GM18870 (cell line): ENCODE measurements around the gene ZCWPW2.
A peak's percentile ranks its signal among the peaks of the same experiment; 100 is the strongest.

Experiments used
- ATAC-seq: cut with Tn5 transposase; IDR thresholded peaks from one replicate; pipeline ENCODE4 v1.9.1; 2021; ENCODE audit warnings: moderate library complexity; ENCODE audit not compliant: unreplicated experiment

The ZCWPW2 gene

GRCh38 chr3:28349469-28350000, 1.0 kb downstream of the ZCWPW2 start:
- peak; percentile 1 for ATAC-seq

GRCh38 chr3:28376424-28376823, 27.9 kb downstream of the ZCWPW2 start:
- no peak for ATAC-seq

DNA sequence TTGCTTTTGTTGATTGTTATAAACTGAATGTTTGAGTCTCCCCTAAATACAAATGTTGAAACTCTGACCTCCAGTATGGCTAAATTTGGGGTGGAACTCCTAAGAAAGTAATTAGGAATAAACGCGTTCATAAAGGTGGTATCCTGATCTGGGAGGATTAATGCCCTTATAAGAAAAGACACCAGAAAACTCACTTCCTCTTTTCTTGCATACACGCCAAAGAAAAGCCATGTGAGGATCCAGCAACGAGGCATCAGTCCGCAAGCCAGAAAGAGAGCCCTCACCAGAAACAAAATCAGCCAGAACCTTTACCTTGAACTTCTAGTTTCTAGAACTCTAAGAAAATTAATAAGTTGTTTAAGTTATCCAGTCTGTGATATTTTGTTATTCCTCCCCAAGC, 37.5 kb downstream of the ZCWPW2 start:
- ATAC-seq: no peak

DNA sequence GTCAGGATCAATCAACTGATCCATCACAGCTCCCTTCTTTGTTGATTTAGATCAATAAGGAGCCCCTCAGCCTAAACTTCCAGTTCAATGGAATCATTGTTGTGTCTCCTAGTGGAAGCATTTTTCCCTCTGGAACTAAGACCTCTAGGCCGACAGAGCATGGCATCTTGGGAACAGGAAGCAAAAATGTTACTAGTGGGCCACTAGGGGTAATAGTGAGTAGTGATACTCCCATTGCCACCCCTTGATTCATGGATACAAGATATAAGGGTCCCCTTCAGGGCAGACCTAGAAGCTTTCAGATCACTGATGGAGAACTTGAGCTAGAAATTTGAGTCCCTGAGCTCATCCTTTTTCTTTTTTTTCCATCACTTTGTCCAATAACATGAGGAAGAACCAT, 40.5 kb downstream of the ZCWPW2 start:
- ATAC-seq: no peak

GRCh38 chr3:28399206-28399605, 50.7 kb downstream of the ZCWPW2 start:
- no peak for ATAC-seq

- ATAC-seq: no peak
These were observed 57.7 kb downstream of the ZCWPW2 start for GRCh38 chr3:28406241-28406640.

DNA sequence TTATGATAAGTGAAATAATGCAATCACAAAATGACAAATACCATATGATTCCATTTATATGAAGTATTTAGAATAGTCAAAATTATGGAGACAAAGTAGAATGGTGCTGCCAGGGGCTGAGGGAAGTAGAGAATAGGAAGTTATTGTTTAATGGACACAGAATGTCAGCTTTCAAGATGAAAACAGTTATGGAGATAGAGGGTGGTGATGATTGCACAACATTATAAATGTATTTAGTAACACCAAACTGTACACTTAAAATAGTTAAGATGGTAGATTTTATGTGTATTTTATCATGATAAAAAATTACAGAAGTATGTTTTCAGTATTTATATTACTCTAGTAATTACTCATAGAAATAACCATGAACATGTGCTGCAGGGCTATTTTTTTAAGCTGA, 100.9 kb downstream of the ZCWPW2 start:
- ATAC-seq: no peak

GRCh38 chr3:28462866-28463265, 114.3 kb downstream of the ZCWPW2 start:
- no peak for ATAC-seq

DNA sequence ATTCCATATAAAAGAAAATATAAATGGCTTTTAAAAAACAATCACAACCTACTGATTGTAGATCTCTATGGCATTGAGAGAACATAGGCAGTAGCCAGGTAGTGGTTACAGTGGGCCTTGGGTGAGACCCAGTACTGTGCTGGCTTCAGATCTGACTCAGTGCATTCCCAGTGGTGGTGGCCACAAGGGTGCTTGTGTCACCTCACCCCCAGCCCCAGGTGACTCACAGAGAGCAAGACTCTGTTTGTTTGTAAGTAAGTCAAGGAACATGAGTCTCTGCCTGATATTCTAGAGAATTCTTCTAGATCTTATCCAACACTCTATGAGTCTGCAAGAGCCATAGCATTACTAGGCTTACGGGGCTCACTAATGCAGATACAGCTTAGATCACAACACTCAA, 118.9 kb downstream of the ZCWPW2 start:
- no peak for ATAC-seq

- ATAC-seq: no peak
These were observed 127.7 kb downstream of the ZCWPW2 start for GRCh38 chr3:28476194-28476593.

- ATAC-seq: no peak
These were observed 128.2 kb downstream of the ZCWPW2 start for GRCh38 chr3:28476764-28477163.

DNA sequence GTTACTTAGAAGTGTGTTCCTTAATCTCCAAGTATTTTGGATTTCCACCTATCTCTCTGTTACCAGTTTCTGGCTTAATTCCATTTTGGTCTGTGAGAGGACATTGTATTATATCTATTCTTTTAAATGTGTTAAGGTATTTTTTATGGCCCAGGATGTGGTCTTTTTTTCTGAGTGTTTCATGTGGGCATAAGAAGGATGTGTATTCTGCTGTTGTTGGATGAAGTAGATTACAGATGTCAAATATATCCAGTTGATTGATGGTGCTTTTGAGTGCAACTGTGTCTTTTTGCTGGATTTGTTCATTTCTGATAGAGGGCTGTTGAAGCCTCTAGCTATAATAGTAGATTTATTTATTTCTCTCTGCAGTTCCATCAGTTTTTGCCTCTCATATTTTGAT, 136.6 kb downstream of the ZCWPW2 start:
- ATAC-seq: no peak

GRCh38 chr3:28495301-28495700, 146.8 kb downstream of the ZCWPW2 start:
- no peak for ATAC-seq

- ATAC-seq: no peak
These were observed 153.9 kb downstream of the ZCWPW2 start for GRCh38 chr3:28502397-28502937.

DNA sequence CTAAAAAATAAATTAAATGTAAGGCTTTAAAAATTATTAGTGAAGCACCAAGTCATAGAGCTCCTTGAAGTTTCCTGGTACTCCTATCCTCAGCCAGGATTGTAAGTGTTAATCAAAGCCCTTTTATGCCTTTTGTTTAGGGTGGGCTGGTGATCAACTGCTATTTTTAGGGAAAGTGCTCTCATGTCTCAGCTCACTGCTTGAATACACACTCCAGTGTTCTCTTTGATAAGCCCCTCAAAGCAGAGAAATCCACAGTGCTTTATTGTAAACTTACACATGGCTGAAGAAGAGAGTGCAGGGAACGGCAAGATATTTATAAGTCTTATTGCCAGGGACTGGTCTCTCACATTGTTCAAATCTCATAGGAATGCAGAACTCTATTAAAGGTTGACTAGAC, 156.5 kb downstream of the ZCWPW2 start:
- no peak for ATAC-seq

DNA sequence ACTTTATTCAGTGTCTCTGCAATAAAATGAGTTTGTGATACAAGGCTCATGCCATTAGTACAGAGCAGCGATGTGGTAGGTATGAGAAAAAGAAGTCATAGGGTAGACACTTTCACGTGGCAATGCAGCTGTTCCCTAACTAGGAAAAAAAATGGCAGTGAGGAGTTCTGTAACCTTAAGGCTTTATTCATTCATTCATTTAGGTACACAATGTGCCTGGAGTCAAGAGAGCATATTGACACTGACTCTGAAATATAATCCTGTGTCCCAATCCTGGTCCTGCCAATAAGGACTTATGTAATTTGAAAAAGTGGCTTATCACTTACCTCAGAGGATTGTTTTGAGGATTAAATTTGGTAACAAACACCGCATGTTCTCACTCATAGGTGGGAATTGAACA, 173.1 kb downstream of the ZCWPW2 start:
- no peak for ATAC-seq

GRCh38 chr3:28542351-28542750, 193.8 kb downstream of the ZCWPW2 start:
- no peak for ATAC-seq

DNA sequence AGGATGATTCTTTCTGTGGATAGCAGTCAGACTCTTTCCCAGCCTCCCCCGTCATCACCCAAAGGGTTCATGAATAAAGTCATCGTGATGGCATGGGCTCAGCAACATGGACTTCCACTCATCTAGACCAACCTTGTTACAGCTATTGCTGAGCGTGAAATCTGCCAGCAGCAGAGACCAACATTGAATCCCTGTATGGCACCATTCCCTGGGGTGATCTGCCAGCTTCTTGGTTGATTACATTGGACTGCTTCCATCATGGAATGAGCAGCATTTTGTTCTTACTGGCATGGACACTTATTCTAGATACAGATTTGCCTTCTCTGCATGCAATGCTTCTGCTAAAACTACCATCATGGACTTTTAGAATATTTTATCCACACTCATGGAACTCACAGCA, 195.7 kb downstream of the ZCWPW2 start:
- ATAC-seq: no peak

DNA sequence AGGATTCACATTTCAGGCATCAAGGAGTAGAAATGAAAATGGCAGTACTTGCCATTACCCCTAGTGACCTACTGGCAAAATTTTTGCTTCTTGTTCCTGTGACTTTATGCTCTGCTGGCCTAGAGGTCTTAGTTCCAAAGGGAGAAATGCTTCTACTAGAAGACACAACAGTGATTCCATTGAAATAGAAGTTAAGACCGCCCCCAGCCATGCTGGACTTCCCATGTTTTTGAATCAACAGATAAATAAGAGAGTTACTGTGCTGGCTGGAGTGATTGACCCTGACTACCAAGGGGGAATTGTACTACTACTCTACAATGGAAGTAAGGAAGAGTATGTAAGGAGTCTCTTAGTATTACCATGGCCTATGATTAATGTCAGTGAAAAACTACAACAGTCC, 196.3 kb downstream of the ZCWPW2 start:
- no peak for ATAC-seq

DNA sequence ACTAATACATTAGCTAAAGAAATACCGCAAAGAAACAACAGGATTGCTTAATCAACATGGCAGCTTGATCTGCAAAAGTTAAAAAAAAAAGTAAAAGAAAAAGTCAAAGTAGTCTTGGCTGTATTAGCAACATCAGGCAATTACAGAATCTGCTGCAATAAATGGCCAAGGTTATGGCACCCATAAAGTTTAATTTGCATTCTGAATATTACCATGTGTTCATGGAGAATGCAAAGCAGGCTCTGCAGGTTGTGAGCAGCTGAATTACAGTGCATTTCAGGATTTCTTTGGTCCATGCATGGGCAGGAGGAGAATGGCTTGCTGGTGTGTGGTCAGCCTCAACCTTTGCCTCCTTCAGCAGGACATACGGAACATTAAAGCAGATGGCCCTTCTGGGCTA, 199.2 kb downstream of the ZCWPW2 start:
- ATAC-seq: no peak

GRCh38 chr3:28553175-28553574, 204.7 kb downstream of the ZCWPW2 start:
- ATAC-seq: no peak

DNA sequence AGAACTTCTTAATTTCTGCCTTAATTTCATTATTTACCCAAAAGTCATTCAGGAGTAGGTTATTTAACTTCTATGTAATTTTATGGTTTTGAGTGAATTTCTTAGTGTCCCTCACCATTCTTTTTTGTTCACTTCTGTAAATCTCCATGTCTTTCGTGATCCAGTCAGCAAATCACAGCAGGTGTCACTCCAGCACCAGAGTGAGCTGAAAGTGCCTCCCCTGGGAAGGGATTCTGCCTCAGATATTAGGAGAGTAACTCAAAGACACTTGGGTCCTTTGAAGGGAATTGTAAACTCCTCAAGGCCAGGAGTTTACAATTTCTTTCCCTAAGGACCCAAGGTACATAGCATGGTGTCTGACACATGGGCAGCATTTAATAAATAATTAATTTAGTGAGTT, 207.7 kb downstream of the ZCWPW2 start:
- no peak for ATAC-seq

GRCh38 chr3:28564211-28564610, 215.7 kb downstream of the ZCWPW2 start:
- ATAC-seq: no peak
